ENCODE data around the gene EIPR1. TPM values are rescaled to one million over a fixed set of nuclear protein-coding genes. Genes with fewer than 3 reads are reported as not detected.

Gene EIPR1
- total and polyA plus RNA-seq, 10 of the 15 experiments (the other 5 are each of a cell fraction or from before 2014, with no cell fraction given) = 23.6 to 61.2 (median 42.2) TPM

DNA sequence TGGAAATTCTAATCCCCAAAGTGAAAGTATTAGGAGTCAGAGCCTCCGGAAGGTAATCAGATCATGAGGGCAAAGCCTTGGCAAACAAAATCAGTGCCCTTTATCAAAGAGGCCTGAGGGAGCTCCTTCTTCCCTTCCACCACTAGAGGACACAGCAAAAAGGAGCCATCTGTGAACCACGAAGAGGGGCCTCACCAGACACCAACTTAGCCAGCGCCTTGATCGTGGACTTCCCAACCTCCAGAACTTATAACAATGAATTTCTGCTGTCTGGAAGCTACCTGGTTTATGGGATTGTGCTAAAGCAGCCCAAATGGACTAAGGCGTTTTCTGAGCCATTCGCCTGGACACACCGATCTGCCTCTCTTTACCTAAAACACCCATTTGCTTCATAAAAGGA lies 133.1 kb downstream of the EIPR1 start (continued):
- TF ChIP-seq USF1 (IDR thresholded peaks at IDR 0.05; ENCODE audit: borderline replicate concordance, extremely low read length, insufficient read depth, low read depth, low read length) = no peak
- no peak for TF ChIP-seq POU2F2 (IDR thresholded peaks at IDR 0.05; ENCODE audit: borderline replicate concordance, low read depth, low read length)

DNA sequence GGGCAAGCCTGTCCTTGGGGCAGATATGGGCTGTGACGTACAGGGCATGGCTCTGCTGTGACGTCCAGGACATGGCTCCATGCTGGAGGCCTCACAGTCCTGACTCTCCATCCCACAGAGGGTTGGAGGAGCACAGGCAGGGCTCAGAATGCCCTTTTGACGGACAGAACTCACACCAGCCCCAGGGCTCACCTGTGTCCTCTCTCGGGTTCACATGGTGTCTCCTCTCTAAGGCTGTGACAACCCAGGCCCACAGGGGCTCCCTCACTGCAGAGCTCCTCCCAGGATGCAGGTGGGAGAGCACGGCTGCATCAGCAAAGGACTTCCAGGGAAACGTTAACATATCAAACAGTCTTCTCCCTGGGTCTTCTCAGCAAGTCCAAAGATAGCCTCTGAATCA lies 133.8 kb downstream of the EIPR1 start:
- intact Hi-C loops (cut with micrococcal nuclease; ENCODE audit: unreplicated experiment) (no loop called here), in situ Hi-C loops (cut with MboI) (no loop called here)
- H3K4me2 ChIP-seq (ENCODE audit: control insufficient read depth, insufficient read depth) = no peak overlapping the region
- H2AFZ ChIP-seq (ENCODE audit: control insufficient read depth, low read depth, low read length) = no peak overlapping the region
- DNase-seq (ENCODE audit: low read depth, low spot score) (no peak), FAIRE-seq (no peak), ATAC-seq (no peak)
- H3K27me3 ChIP-seq (replicated peaks in 1 of 2; ENCODE audit: control insufficient read depth in 2 of 2, insufficient read depth in 2 of 2, low read length in 1 of 2) = no peaks in the 10 kb centered on the region
- H3K4me3 ChIP-seq = no peak overlapping the region
- WGBS (ENCODE audit: insufficient coverage, insufficient replicate concordance, low lambda C conversion rate, missing lambda C conversion rate) = 80% methylated on average over 6 of the region's 6 CpGs
- peaks cover 23% of the 10 kb centered on the region for H3K4me1 ChIP-seq (ENCODE audit: control insufficient read depth, insufficient read depth, low read length)
- ChIA-PET POLR2A (no interaction called here), RAD21 (ENCODE audit: unreplicated experiment) (interaction anchor here (1.1 to 2.7 kb wide), 2 partner anchors 10 to 21 kb away, joined by 4 to 11 read pairs; no protein-coding TSS in a partner anchor), CTCF (interaction anchor here (0.9 kb wide), 1 partner anchor 9 kb away, joined by 3 read pairs; no protein-coding TSS in a partner anchor), SMC1A (ENCODE audit: uncharacterized antibody, unreplicated experiment) (interaction anchor here (2.0 to 2.4 kb wide), 2 partner anchors 10 to 21 kb away, joined by 12 read pairs; no protein-coding TSS in a partner anchor)
- H3K79me2 ChIP-seq (ENCODE audit: control insufficient read depth, insufficient read depth, low read length) = no peaks in the 10 kb centered on the region
- H4K20me1 ChIP-seq (ENCODE audit: control insufficient read depth, insufficient read depth) = no peaks in the 10 kb centered on the region
- no peaks in the 10 kb centered on the region; a peak in 1 of 4 replicates for H3K36me3 ChIP-seq (ENCODE audit: control insufficient read depth in 2 of 2, insufficient read depth in 2 of 2, low read length in 1 of 2)
- H3K27ac ChIP-seq (ENCODE audit: control insufficient read depth, insufficient read depth) = no peak overlapping the region
- TF ChIP-seq CHD2 (IDR thresholded peaks at IDR 0.05; ENCODE audit: borderline replicate concordance, low read depth, low read length) = no peak
- TF ChIP-seq, protein P1, sequence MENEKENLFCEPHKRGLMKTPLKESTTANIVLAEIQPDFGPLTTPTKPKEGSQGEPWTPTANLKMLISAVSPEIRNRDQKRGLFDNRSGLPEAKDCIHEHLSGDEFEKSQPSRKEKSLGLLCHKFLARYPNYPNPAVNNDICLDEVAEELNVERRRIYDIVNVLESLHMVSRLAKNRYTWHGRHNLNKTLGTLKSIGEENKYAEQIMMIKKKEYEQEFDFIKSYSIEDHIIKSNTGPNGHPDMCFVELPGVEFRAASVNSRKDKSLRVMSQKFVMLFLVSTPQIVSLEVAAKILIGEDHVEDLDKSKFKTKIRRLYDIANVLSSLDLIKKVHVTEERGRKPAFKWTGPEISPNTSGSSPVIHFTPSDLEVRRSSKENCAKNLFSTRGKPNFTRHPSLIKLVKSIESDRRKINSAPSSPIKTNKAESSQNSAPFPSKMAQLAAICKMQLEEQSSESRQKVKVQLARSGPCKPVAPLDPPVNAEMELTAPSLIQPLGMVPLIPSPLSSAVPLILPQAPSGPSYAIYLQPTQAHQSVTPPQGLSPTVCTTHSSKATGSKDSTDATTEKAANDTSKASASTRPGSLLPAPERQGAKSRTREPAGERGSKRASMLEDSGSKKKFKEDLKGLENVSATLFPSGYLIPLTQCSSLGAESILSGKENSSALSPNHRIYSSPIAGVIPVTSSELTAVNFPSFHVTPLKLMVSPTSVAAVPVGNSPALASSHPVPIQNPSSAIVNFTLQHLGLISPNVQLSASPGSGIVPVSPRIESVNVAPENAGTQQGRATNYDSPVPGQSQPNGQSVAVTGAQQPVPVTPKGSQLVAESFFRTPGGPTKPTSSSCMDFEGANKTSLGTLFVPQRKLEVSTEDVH (IDR thresholded peaks at IDR 0.05; ENCODE audit: low read depth, partially characterized antibody) = no peak
- TF ChIP-seq SRF (IDR thresholded peaks at IDR 0.05; ENCODE audit: low read depth in 2 of 2, low read length in 2 of 2) = no peak
- BruUV-seq (replicated peaks) = no TSS peak
- H3K9me3 ChIP-seq (replicated peaks; ENCODE audit: control insufficient read depth, insufficient read depth, low read length) = peaks cover 2% of the 10 kb centered on the region; the same call in 2 of the 3 replicates
- no peak overlapping the region for H3K9ac ChIP-seq (ENCODE audit: control insufficient read depth, insufficient read depth, low read length)
